Measurements from ENCODE around the gene TRAPPC12. TPM values are rescaled to one million over a fixed set of nuclear protein-coding genes. Genes with fewer than 3 reads are reported as not detected.
A peak's percentile ranks its signal among the peaks of the same experiment; 100 is the strongest.

Gene TRAPPC12
- total and polyA plus RNA-seq, 4 donors: 47.6 to 163 (median 104) TPM

DNA sequence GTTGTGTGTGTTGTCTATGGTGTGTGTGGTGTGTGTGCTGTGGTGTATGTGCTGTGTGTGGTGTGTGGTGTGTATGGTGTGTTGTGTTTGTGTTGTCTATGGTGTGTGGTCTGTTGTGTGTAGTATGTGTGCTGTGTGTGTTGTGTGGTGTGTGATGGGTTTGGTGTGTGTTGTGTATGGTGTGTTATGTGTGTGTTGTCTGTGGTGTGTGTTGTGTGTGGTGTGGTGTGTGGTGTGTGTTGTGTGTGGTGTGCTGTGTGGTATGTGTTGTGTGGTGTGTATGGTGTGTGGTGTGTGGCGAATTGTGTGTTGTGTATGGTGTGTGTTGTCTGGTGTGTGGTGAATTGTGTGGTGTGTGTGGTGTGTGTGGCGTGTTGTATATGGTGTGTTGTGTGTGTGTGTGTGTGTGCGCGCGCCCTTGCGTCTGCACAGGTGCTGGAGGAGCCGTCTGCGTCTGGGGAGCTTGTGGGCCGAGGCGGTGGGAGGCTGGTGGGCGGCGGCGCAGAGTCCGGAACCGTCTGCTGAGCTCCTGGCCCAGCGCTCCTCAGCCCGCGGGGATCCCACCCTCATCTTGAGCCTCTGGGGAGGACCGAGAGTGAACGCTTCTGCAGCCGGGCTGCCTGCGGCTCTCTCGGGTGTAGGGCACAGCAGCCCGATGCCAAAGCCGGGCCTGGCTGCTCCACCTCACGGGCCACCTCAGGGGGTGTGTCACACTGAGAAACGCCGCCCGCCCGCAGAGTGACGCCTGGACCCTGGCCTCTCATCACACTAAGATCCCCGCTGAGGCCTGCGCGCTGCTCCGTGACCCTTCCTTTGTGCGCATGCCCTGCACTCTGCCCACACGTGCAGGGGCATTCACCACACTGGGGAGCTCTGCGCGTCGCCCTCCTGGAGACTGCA is 148.6 kb downstream of the TRAPPC12 start:
- 78 to 85% methylated on average over 40 of the region's 40 CpGs for WGBS, 2 donors
- peaks cover 0 to 3% of the 10 kb centered on the region in 2 donors for H3K4me1 ChIP-seq (ENCODE audit: control insufficient read depth in 1 of 2, insufficient read depth in 2 of 2, low read length in 2 of 2)
- peak; percentile 15 for ATAC-seq (ENCODE audit: low FRiP score)
- no peak overlapping the region for H3K4me3 ChIP-seq (ENCODE audit: low read length in 2 of 2)
- no peaks in the 10 kb centered on the region for H3K9me3 ChIP-seq (ENCODE audit: control insufficient read depth, low read length)
- H3K36me3 ChIP-seq (ENCODE audit: control insufficient read depth in 1 of 2, insufficient read depth in 2 of 2, low read length in 1 of 2): no peaks in the 10 kb centered on the region
- intact Hi-C loops (cut with DNase I): no loop called here
- no peaks in the 10 kb centered on the region for H3K27me3 ChIP-seq (ENCODE audit: control insufficient read depth in 1 of 2, insufficient read depth in 2 of 2, low read length in 1 of 2)
- no peak overlapping the region for H3K27ac ChIP-seq (ENCODE audit: low read depth in 1 of 2, low read length in 2 of 2)
- DNase-seq: peak in 1 of 2 donors; percentile 76

Other genes with a start within 250 kb of the TRAPPC12 start
- gene EIPR1, start 1.9 kb upstream of the TRAPPC12 start, total RNA-seq: 10 to 100 TPM in 1 of 2 donors, 1 to 10 TPM in 1; 9.7 to 13.7 TPM
- 10 to 100 TPM in 1 of 2 donors, 1 to 10 TPM in 1; 9.9 to 10.0 TPM for gene EIPR1, start 1.9 kb upstream of the TRAPPC12 start, polyA plus RNA-seq
- gene ADI1, start 139.8 kb downstream of the TRAPPC12 start, total RNA-seq: 10 to 100 TPM; 63.7 to 70.7 TPM
- 100 to 1,000 TPM; 158 to 206 TPM for gene ADI1, start 139.8 kb downstream of the TRAPPC12 start, polyA plus RNA-seq
- gene RNASEH1, start 178.6 kb downstream of the TRAPPC12 start, total RNA-seq: 10 to 100 TPM; 19.9 to 20.1 TPM
- gene RNASEH1, start 178.6 kb downstream of the TRAPPC12 start, polyA plus RNA-seq: 10 to 100 TPM; 11.0 to 19.5 TPM
- 100 to 1,000 TPM; 840 to 917 TPM for gene RPS7, start 195.6 kb downstream of the TRAPPC12 start, total RNA-seq
- 1,000 to 10,000 TPM; 1,928 to 3,519 TPM for gene RPS7, start 195.6 kb downstream of the TRAPPC12 start, polyA plus RNA-seq
- 1 to 10 TPM; 1.4 to 1.7 TPM for gene COLEC11, start 215.4 kb downstream of the TRAPPC12 start, total RNA-seq
- 10 to 100 TPM; 31.3 to 33.2 TPM for gene COLEC11, start 215.4 kb downstream of the TRAPPC12 start, polyA plus RNA-seq

All from aorta (tissue), 5 donors.